ENCODE data around the gene SPINK7. TPM values are rescaled to one million over a fixed set of nuclear protein-coding genes. Genes with fewer than 3 reads are reported as not detected.
"Not testable (repeated sequence)": the region's sequence is repeated elsewhere in the genome, so short reads cannot be mapped to it uniquely, and the experiment has no call there.

SPINK7 gene
- total and polyA plus RNA-seq, 2 of the 4 experiments (the other 2 are of a cell fraction) = not detected

- ATAC-seq (ENCODE audit: low read depth); H4K5ac ChIP-seq (ENCODE audit: low read depth, low read length); H3K18ac ChIP-seq (ENCODE audit: low read depth, low read length); H2AK9ac ChIP-seq (replicated peaks; ENCODE audit: low read depth, low read length, poor library complexity); CTCF ChIA-PET; BruUV-seq (replicated peaks); H2BK5ac ChIP-seq (ENCODE audit: low read depth, low read length, poor library complexity, severe bottlenecking); H3K27me3 ChIP-seq (ENCODE audit: control insufficient read depth, insufficient read depth, low read length); H3K4me2 ChIP-seq (ENCODE audit: low read depth, low read length); H3K4ac ChIP-seq (ENCODE audit: low read depth, low read length); H2AFZ ChIP-seq (replicated peaks; ENCODE audit: low read length, poor library complexity); H2BK15ac ChIP-seq (ENCODE audit: low read depth, low read length); H4K8ac ChIP-seq (ENCODE audit: low read depth in 2 of 2, low read length in 2 of 2); POLR2A ChIA-PET (ENCODE audit: unreplicated experiment); dilution Hi-C loops (cut with HindIII; ENCODE audit: low sequenced_read_pairs, unreplicated experiment); H3K27ac ChIP-seq (ENCODE audit: insufficient read depth, low read length); H3K9ac ChIP-seq (ENCODE audit: low read depth, low read length); H3K23ac ChIP-seq (ENCODE audit: low read depth, low read length); H3K4me3 ChIP-seq (ENCODE audit: insufficient read depth, low read depth, low read length); H4K20me1 ChIP-seq (ENCODE audit: insufficient read depth, low read length); H3K4me1 ChIP-seq (ENCODE audit: control insufficient read depth, insufficient read depth, low read length); H2AK5ac ChIP-seq (ENCODE audit: low read depth, low read length); H3K9me3 ChIP-seq (ENCODE audit: control insufficient read depth, insufficient read depth, low read length); H2BK20ac ChIP-seq (ENCODE audit: low read depth, low read length); H3K56ac ChIP-seq (ENCODE audit: extremely low read depth, insufficient read depth, low read length); in situ Hi-C loops (cut with MboI; ENCODE audit: low sequenced_read_pairs); H4K91ac ChIP-seq (ENCODE audit: insufficient read depth, low read depth, low read length); H3K9me1 ChIP-seq (ENCODE audit: insufficient read depth, low read length); H3K36me3 ChIP-seq (ENCODE audit: control insufficient read depth, insufficient read depth, low read length); H3K14ac ChIP-seq (replicated peaks; ENCODE audit: low read depth, low read length); intact Hi-C loops (cut with micrococcal nuclease); H2BK120ac ChIP-seq (ENCODE audit: low read depth, low read length); DNase-seq; H3K79me1 ChIP-seq (ENCODE audit: low read depth in 1 of 2, low read length in 2 of 2): not testable (repeated sequence)
- WGBS, 2 experiments (ENCODE audit: extremely low coverage in 2 of 2, insufficient read length in 1 of 2) = 60% methylated on average over 1 of the region's 4 CpGs; no CpG with 5 or more reads in 1 of the 2 experiments
Observed at GRCh38 chr5:148281336-148281735, 30.9 kb upstream of the SPINK7 start.
